Natural killer cell (primary cell): ENCODE results near the gene IPO8. TPM values are rescaled to one million over a fixed set of nuclear protein-coding genes. Genes with fewer than 3 reads are reported as not detected.
A peak's percentile ranks its signal among the peaks of the same experiment; 100 is the strongest.

Experiments
- ATAC-seq, 3 donors: fragments of 150-1000 bp in 2 of 3; fragments of 200-7000 bp in 1 of 3; cut with Tn5 transposase; 1 replicate in 1 of 3; 2 replicates in 2 of 3; pipeline ENCODE4 v1.10.0; 2021; ENCODE audit warnings: mild to moderate bottlenecking in 2 of 3, moderate library complexity in 2 of 3
- DNase-seq, 2 donors: peaks; one replicate each; pipeline versions ENCODE4 v3.0.0 to v3.0.0-alpha.2; 2013 to 2021; ENCODE audit warnings: mixed read lengths in 1 of 2
- H3K27ac ChIP-seq: one replicate; pipeline ENCODE4 v1.5.1; 2013; ENCODE audit warnings: mild to moderate bottlenecking, low read length
- H3K27me3 ChIP-seq: one replicate; pipeline ENCODE4 v1.6.1; 2013; ENCODE audit warnings: low read length; ENCODE audit not compliant: control insufficient read depth, insufficient read depth
- H3K36me3 ChIP-seq: one replicate; pipeline ENCODE4 v1.6.1; 2013; ENCODE audit warnings: low read length; ENCODE audit not compliant: control insufficient read depth, insufficient read depth
- H3K4me1 ChIP-seq: one replicate; pipeline ENCODE4 v1.6.1; 2013; ENCODE audit warnings: low read length; ENCODE audit not compliant: control insufficient read depth, insufficient read depth
- H3K4me3 ChIP-seq: one replicate; pipeline ENCODE4 v1.5.1; 2013; ENCODE audit warnings: low read length
- H3K9me3 ChIP-seq: one replicate; pipeline ENCODE4 v1.6.1; 2013; ENCODE audit warnings: low read length; ENCODE audit not compliant: control insufficient read depth, insufficient read depth
- H3K27ac Mint-ChIP-seq, 2 donors: one replicate each; pipeline ENCODE4 v1.8.0; 2022; ENCODE audit warnings: mild to moderate bottlenecking in 2 of 2, mixed read lengths in 2 of 2, moderate library complexity in 1 of 2
- H3K27me3 Mint-ChIP-seq, 2 donors: one replicate each; pipeline ENCODE4 v1.8.0; 2022; ENCODE audit warnings: low read depth in 2 of 2, mixed read lengths in 2 of 2
- H3K36me3 Mint-ChIP-seq: one replicate; pipeline ENCODE4 v1.8.0; 2022; ENCODE audit warnings: mixed read lengths
- H3K4me1 Mint-ChIP-seq, 2 donors: one replicate each; pipeline ENCODE4 v1.8.0; 2022; ENCODE audit warnings: mixed read lengths in 2 of 2
- H3K4me3 Mint-ChIP-seq: one replicate; pipeline ENCODE4 v1.8.0; 2022; ENCODE audit warnings: mild to moderate bottlenecking, moderate library complexity, mixed read lengths
- H3K9me3 Mint-ChIP-seq, 2 donors: one replicate each; pipeline ENCODE4 v1.8.0; 2022; ENCODE audit warnings: mixed read lengths in 2 of 2
- WGBS: methylation state at CpG from one replicate; pipeline ENCODE4 v1.1.7; 2013; ENCODE audit warnings: missing lambda C conversion rate; ENCODE audit not compliant: insufficient coverage; 5-methylcytosine and 5-hydroxymethylcytosine counted together
- intact Hi-C: fragments of 100-400 bp; cut with micrococcal nuclease; formaldehyde crosslinking; loops from one replicate; pipeline ENCODE4 v1.14.2; 2022
- total RNA-seq, 4 donors: library from RNA; stranded (reverse); fragments of 120-200 nt in 1 of 4; gene quantifications; one replicate each; pipeline versions ENCODE4 v1.2.3 to v1.2.4, GENCODE V29; 2013 to 2022
- TF ChIP-seq, protein P1 (sequence below): fragments of 200-600 bp; IDR thresholded peaks from one replicate; pipeline ENCODE4 v1.8.0; 2022; ENCODE audit warnings: antibody characterized with exemption

Gene IPO8
- total RNA-seq, 3 donors from 2014 or later (not counting 1 experiment from before 2014, with no cell fraction given), result 42.6 to 54.8 (median 49.2) TPM

DNA sequence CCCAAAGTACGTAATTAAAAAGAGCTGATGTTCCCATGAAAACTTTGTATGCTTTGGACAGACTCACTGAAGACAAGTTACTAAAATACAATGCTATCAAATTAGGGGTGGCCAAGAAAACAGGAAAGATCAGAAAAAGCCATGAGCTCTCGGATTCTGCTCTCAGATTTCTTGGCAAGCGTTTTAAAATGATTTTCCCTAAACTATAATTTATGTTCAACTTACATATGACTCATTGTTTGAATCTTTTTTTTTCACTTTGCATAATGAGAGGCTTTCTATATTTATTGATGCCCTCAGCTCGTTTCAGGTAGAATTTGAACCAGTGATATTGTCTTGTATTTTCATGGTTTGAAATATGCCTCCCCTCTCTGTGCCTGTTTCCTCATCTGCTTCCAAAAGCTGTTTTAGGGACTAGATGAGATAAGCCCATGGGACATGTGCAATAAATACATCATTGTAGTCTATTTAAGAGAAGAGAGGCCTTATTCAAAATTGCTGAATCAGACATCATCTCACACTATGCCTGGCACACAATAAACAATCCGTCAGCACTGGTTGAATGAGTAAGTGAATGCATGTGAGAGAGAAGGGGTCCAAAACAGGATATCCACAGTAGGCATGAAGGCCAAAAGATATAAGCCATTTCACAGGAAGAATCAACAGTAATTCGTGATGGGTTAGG lies 4.7 kb upstream of the IPO8 start:
- TF ChIP-seq, protein P1, sequence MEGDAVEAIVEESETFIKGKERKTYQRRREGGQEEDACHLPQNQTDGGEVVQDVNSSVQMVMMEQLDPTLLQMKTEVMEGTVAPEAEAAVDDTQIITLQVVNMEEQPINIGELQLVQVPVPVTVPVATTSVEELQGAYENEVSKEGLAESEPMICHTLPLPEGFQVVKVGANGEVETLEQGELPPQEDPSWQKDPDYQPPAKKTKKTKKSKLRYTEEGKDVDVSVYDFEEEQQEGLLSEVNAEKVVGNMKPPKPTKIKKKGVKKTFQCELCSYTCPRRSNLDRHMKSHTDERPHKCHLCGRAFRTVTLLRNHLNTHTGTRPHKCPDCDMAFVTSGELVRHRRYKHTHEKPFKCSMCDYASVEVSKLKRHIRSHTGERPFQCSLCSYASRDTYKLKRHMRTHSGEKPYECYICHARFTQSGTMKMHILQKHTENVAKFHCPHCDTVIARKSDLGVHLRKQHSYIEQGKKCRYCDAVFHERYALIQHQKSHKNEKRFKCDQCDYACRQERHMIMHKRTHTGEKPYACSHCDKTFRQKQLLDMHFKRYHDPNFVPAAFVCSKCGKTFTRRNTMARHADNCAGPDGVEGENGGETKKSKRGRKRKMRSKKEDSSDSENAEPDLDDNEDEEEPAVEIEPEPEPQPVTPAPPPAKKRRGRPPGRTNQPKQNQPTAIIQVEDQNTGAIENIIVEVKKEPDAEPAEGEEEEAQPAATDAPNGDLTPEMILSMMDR, result no peak
- Mint-ChIP-seq H3K27ac (no peak overlapping the region), H3K4me1 (peaks cover 6 to 10% of the 10 kb centered on the region in 2 donors), H3K9me3 (no peaks in the 10 kb centered on the region), H3K27me3 (peaks cover 0 to 2% of the 10 kb centered on the region in 2 donors), H3K36me3 (no peaks in the 10 kb centered on the region), H3K4me3 (no peak overlapping the region)
- Histone ChIP-seq H3K27ac (no peak overlapping the region), H3K36me3 (no peaks in the 10 kb centered on the region), H3K27me3 (no peaks in the 10 kb centered on the region), H3K4me3 (no peak overlapping the region), H3K9me3 (no peaks in the 10 kb centered on the region), H3K4me1 (peaks cover 8% of the 10 kb centered on the region)
- ATAC-seq (no peak), DNase-seq (no peak)
- intact Hi-C loops, result no loop called here
- WGBS, result 86% methylated on average over 5 of the region's 6 CpGs

DNA sequence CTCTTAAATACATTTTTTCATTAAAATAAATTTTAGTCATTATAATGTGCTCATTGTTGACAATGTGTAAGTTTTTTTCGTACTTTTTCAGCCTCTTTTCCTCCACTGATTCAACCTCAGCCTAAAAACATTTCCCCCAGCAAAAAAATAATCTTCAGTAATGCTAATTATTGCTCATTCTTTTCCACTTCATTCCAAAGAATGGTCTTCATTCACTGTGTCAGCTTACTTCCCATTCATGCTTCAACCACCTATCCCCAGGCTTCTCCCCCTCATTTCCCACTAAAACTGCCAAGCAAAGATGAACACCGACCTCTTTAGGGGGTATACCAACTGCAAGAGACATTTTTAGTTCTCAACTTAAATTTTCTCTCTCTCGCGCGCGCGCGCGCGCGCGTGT lies 2.7 kb upstream of the IPO8 start:
- 85% methylated on average over 2 of the region's 12 CpGs for WGBS
- Mint-ChIP-seq H3K36me3 (no peaks in the 10 kb centered on the region), H3K9me3 (no peaks in the 10 kb centered on the region), H3K27ac (no peak overlapping the region), H3K4me1 (peaks cover 24 to 29% of the 10 kb centered on the region in 2 donors), H3K27me3 (peaks cover 0 to 2% of the 10 kb centered on the region in 2 donors), H3K4me3 (peak overlapping the region; percentile 33)
- no peaks in the 10 kb centered on the region for H3K36me3 ChIP-seq
- intact Hi-C loops, result no loop called here
- TF ChIP-seq, protein P1, result no peak
- DNase-seq (no peak), ATAC-seq (no peak)
- no peaks in the 10 kb centered on the region for H3K27me3 ChIP-seq
- H3K4me1 ChIP-seq, result peaks cover 19% of the 10 kb centered on the region
- no peak overlapping the region for H3K27ac ChIP-seq
- H3K9me3 ChIP-seq, result no peaks in the 10 kb centered on the region
- no peak overlapping the region for H3K4me3 ChIP-seq

DNA sequence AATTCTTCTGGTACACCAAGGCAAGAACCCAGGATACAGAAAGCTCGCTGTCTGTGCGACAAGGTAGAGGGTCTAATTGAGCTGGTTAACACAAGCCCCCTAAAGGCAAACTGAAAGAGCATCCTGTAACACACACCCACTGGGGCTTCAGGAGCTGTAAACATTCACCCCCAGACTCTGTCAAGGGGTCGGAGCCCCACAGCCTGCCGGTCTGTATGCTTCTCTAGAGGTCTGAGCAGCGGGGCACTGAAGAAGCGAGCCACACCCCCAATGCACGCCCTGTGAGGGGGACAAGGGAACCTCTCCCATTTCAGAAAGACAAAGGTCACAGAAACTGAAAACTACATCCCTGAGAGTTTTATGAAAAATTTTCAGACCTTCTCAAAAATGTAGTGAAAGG lies 1.3 kb upstream of the IPO8 start:
- no peak for ATAC-seq
- Mint-ChIP-seq H3K9me3 (no peaks in the 10 kb centered on the region), H3K4me1 (peaks cover 33 to 38% of the 10 kb centered on the region in 2 donors), H3K4me3 (peak overlapping the region; percentile 39), H3K27me3 (peaks cover 0 to 2% of the 10 kb centered on the region in 2 donors), H3K36me3 (no peaks in the 10 kb centered on the region), H3K27ac (no peak overlapping the region)
- Histone ChIP-seq H3K27me3 (no peaks in the 10 kb centered on the region), H3K27ac (no peak overlapping the region), H3K4me3 (no peak overlapping the region), H3K36me3 (no peaks in the 10 kb centered on the region), H3K9me3 (no peaks in the 10 kb centered on the region), H3K4me1 (peaks cover 19% of the 10 kb centered on the region)
- DNase-seq, result no peak
- TF ChIP-seq, protein P1, result no peak
- 97% methylated on average over 7 of the region's 7 CpGs for WGBS
- intact Hi-C loops, result no loop called here

DNA sequence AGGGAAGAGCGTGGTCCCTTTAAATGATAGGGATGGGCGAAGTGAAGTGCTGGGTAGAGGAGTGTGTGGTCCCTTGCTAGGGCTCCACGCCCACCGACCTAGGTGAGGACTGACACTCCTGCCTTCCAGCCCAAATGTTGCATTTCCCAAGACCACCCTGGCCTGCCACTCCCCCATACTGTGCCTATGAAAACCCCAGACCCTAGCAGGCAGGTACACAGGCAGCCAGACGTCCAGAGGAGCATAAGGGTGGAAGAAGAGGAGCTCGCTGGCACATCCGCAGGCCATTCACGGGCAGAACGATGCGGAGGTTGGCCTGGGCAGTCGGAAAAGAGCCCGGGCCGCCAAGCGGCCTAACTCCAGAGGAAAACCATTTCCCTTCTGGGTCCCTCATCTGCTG lies 817 bp upstream of the IPO8 start:
- Mint-ChIP-seq H3K9me3 (no peaks in the 10 kb centered on the region), H3K4me3 (peak overlapping the region; percentile 93), H3K4me1 (peaks cover 33 to 38% of the 10 kb centered on the region in 2 donors), H3K27ac (peak overlapping the region; percentile 85 to 94), H3K36me3 (no peaks in the 10 kb centered on the region), H3K27me3 (peaks cover 0 to 2% of the 10 kb centered on the region in 2 donors)
- Histone ChIP-seq H3K4me3 (peak overlapping the region; percentile 98), H3K27me3 (no peaks in the 10 kb centered on the region), H3K36me3 (no peaks in the 10 kb centered on the region), H3K9me3 (no peaks in the 10 kb centered on the region), H3K27ac (no peak overlapping the region), H3K4me1 (peaks cover 19% of the 10 kb centered on the region)
- WGBS, result 99% methylated on average over 14 of the region's 14 CpGs
- DNase-seq (peak in 1 of 2 donors; percentile 3), ATAC-seq (no peak)
- intact Hi-C loops, result no loop called here
- TF ChIP-seq, protein P1, result no peak
